COLO829 (cell line): Measurements from ENCODE around the gene PCTP.

Source experiments
- DNase-seq: peaks from one replicate; pipeline ENCODE4 v3.0.0; 2012; ENCODE audit warnings: low spot score

The PCTP gene

GRCh38 chr17:55727920-55728319 lies 22.9 kb upstream of the PCTP start:
- no peak for DNase-seq

- DNase-seq, result no peak
Observed at GRCh38 chr17:55728361-55728760, 22.5 kb upstream of the PCTP start.

GRCh38 chr17:55728833-55729232 lies 22.0 kb upstream of the PCTP start:
- no peak for DNase-seq

GRCh38 chr17:55729484-55729883 lies 21.4 kb upstream of the PCTP start:
- DNase-seq, result no peak

GRCh38 chr17:55730380-55730779 lies 20.5 kb upstream of the PCTP start:
- no peak for DNase-seq

- no peak for DNase-seq
Observed at GRCh38 chr17:55730808-55731207, 20.0 kb upstream of the PCTP start.

GRCh38 chr17:55731586-55732250 lies 19.1 kb upstream of the PCTP start:
- no peak for DNase-seq

- DNase-seq, result no peak
Observed at GRCh38 chr17:55734128-55734781, 16.6 kb upstream of the PCTP start.

GRCh38 chr17:55735731-55736405 lies 15.0 kb upstream of the PCTP start:
- peak; percentile 49 for DNase-seq

- no peak for DNase-seq
Observed at GRCh38 chr17:55737976-55738501, 12.8 kb upstream of the PCTP start.

- DNase-seq, result peak; percentile 86
Observed at GRCh38 chr17:55740511-55741355, 10.1 kb upstream of the PCTP start.

- DNase-seq, result no peak
Observed at GRCh38 chr17:55741356-55741700, 9.5 kb upstream of the PCTP start.

- no peak for DNase-seq
Observed at GRCh38 chr17:55742272-55743102, 8.4 kb upstream of the PCTP start.

- peak; percentile 46 for DNase-seq
Observed at GRCh38 chr17:55743103-55743679, 7.7 kb upstream of the PCTP start.

GRCh38 chr17:55745258-55745657 lies 5.6 kb upstream of the PCTP start:
- DNase-seq, result no peak

GRCh38 chr17:55746466-55746865 lies 4.4 kb upstream of the PCTP start:
- DNase-seq, result no peak

GRCh38 chr17:55747209-55747608 lies 3.6 kb upstream of the PCTP start:
- DNase-seq, result no peak

GRCh38 chr17:55748841-55749240 lies 2.0 kb upstream of the PCTP start:
- no peak for DNase-seq

GRCh38 chr17:55749985-55750384 lies 866 bp upstream of the PCTP start:
- DNase-seq, result no peak

GRCh38 chr17:55751720-55752250 lies 934 bp downstream of the PCTP start:
- DNase-seq, result no peak

- DNase-seq, result no peak
Observed at GRCh38 chr17:55756689-55757088, 5.8 kb downstream of the PCTP start.
